GM12891 (cell line): ENCODE data around the gene ATP2B2.

Experiments used
- PAX5 ChIP-seq: IDR thresholded peaks from 2 replicates; pipeline ENCODE4 v1.6.1; 2011; ENCODE audit warnings: low read length, moderate library complexity, mild to moderate bottlenecking; ENCODE audit not compliant: insufficient read depth, severe bottlenecking
- POLR2A ChIP-seq: IDR thresholded peaks from 2 replicates; pipeline ENCODE4 v1.6.1; 2011; ENCODE audit warnings: low read depth, low read length, control low read depth
- POLR2AphosphoS5 ChIP-seq: IDR thresholded peaks from 2 replicates; pipeline ENCODE4 v1.6.1; 2011; ENCODE audit warnings: low read depth, low read length, control low read depth
- POU2F2 ChIP-seq: IDR thresholded peaks from 2 replicates; pipeline ENCODE4 v1.6.1; 2011; ENCODE audit warnings: low read depth, mild to moderate bottlenecking, control low read depth, low read length, moderate library complexity
- TAF1 ChIP-seq: IDR thresholded peaks from 2 replicates; pipeline ENCODE4 v1.6.1; 2011; ENCODE audit warnings: low read depth, low read length, control low read depth

- TF ChIP-seq POLR2A (no peak), POLR2AphosphoS5 (no peak), POU2F2 (no peak), TAF1 (no peak), PAX5 (no peak)
These were observed 172.7 kb downstream of the ATP2B2 start for GRCh38 chr3:10332481-10333348.
